IMR-90 (cell line): Measurements from ENCODE around the gene SORBS1. TPM values are rescaled to one million over a fixed set of nuclear protein-coding genes. Genes with fewer than 3 reads are reported as not detected.

Experiments used
- ATAC-seq: fragments of 200-7000 bp; cut with Tn5 transposase; 2 replicates; pipeline ENCODE4 v1.9.1; 2020; ENCODE audit warnings: low read depth, mild to moderate bottlenecking, moderate library complexity
- BruUV-seq: library from RNA; stranded (reverse); fragments of 400-500 nt; replicated peaks from 2 replicates; lab custom pipeline; 2021; lab: Mats Ljungman, UMichigan
- CTCF ChIA-PET: fragments of 300-600 bp; formaldehyde crosslinking; extraction: SDS; loops from one replicate; lab custom pipeline; 2021; ENCODE audit warnings: antibody characterized with exemption; lab: Yijun Ruan, JAX
- POLR2A ChIA-PET: fragments of 300-600 bp; sonication (Branson Sonifier 250); formaldehyde crosslinking; loops from one replicate; lab custom pipeline; 2022; ENCODE audit warnings: antibody characterized with exemption; ENCODE audit not compliant: unreplicated experiment; lab: Charles Lee
- DNase-seq: peaks from one replicate; pipeline ENCODE4 v3.0.0; 2013
- H2AFZ ChIP-seq: replicated peaks from 2 replicates; pipeline ENCODE3; 2013; ENCODE audit warnings: low read length, mild to moderate bottlenecking; ENCODE audit not compliant: poor library complexity
- H2AK5ac ChIP-seq: 2 replicates; pipeline ENCODE4 v1.6.1; 2013; ENCODE audit warnings: low read depth, low read length, inconsistent platforms
- H2AK9ac ChIP-seq: replicated peaks from 2 replicates; pipeline ENCODE3; 2013; ENCODE audit warnings: mild to moderate bottlenecking, low read depth, low read length, moderate library complexity; ENCODE audit not compliant: poor library complexity
- H2BK120ac ChIP-seq: 2 replicates; pipeline ENCODE4 v1.6.1; 2013; ENCODE audit warnings: low read depth, low read length, inconsistent platforms
- H2BK15ac ChIP-seq: 3 replicates; pipeline ENCODE4 v1.6.1; 2013; ENCODE audit warnings: low read depth, low read length, inconsistent platforms
- H2BK20ac ChIP-seq: 2 replicates; pipeline ENCODE4 v1.6.1; 2013; ENCODE audit warnings: low read depth, mild to moderate bottlenecking, inconsistent platforms, low read length, moderate library complexity
- H2BK5ac ChIP-seq: 2 replicates; pipeline ENCODE4 v1.6.1; 2013; ENCODE audit warnings: mild to moderate bottlenecking, low read depth, low read length, inconsistent platforms; ENCODE audit not compliant: poor library complexity, severe bottlenecking
- H3K14ac ChIP-seq: replicated peaks from 2 replicates; pipeline ENCODE4 v1.6.1; 2013; ENCODE audit warnings: low read depth, low read length, inconsistent platforms
- H3K18ac ChIP-seq: 2 replicates; pipeline ENCODE4 v1.6.1; 2013; ENCODE audit warnings: low read depth, low read length, control low read depth
- H3K23ac ChIP-seq: 2 replicates; pipeline ENCODE4 v1.6.1; 2013; ENCODE audit warnings: low read depth, low read length, inconsistent platforms
- H3K27ac ChIP-seq: 2 replicates; pipeline ENCODE4 v1.5.1; 2013; ENCODE audit warnings: mild to moderate bottlenecking, control low read depth, low read length; ENCODE audit not compliant: insufficient read depth
- H3K27me3 ChIP-seq: 2 replicates; pipeline ENCODE4 v1.6.1; 2013; ENCODE audit warnings: low read length; ENCODE audit not compliant: control insufficient read depth, insufficient read depth
- H3K36me3 ChIP-seq: 2 replicates; pipeline ENCODE4 v1.6.1; 2013; ENCODE audit warnings: low read length, mixed read lengths; ENCODE audit not compliant: control insufficient read depth, insufficient read depth
- H3K4ac ChIP-seq: 2 replicates; pipeline ENCODE4 v1.6.1; 2013; ENCODE audit warnings: low read depth, low read length, inconsistent platforms
- H3K4me1 ChIP-seq: 2 replicates; pipeline ENCODE4 v1.6.1; 2013; ENCODE audit warnings: low read length, mixed read lengths; ENCODE audit not compliant: control insufficient read depth, insufficient read depth
- H3K4me2 ChIP-seq: 2 replicates; pipeline ENCODE4 v1.6.1; 2013; ENCODE audit warnings: low read depth, mild to moderate bottlenecking, control low read depth, low read length, moderate library complexity
- H3K4me3 ChIP-seq: 2 replicates; pipeline ENCODE4 v1.5.1; 2013; ENCODE audit warnings: low read depth, mild to moderate bottlenecking, control low read depth, low read length, moderate library complexity; ENCODE audit not compliant: insufficient read depth
- H3K56ac ChIP-seq: 2 replicates; pipeline ENCODE4 v1.6.1; 2013; ENCODE audit warnings: low read length, inconsistent platforms; ENCODE audit not compliant: insufficient read depth; ENCODE audit errors: extremely low read depth
- H3K79me1 ChIP-seq, 2 experiments: 2 replicates each; pipeline ENCODE4 v1.6.1; 2013; ENCODE audit warnings: low read length in 2 of 2, inconsistent platforms in 1 of 2, low read depth in 1 of 2
- H3K9ac ChIP-seq: 2 replicates; pipeline ENCODE4 v1.6.1; 2013; ENCODE audit warnings: low read depth, low read length, control low read depth
- H3K9me1 ChIP-seq: 2 replicates; pipeline ENCODE4 v1.6.1; 2013; ENCODE audit warnings: low read length, inconsistent platforms; ENCODE audit not compliant: insufficient read depth
- H3K9me3 ChIP-seq: 2 replicates; pipeline ENCODE4 v1.6.1; 2013; ENCODE audit warnings: low read length; ENCODE audit not compliant: control insufficient read depth, insufficient read depth
- H4K20me1 ChIP-seq: 2 replicates; pipeline ENCODE4 v1.6.1; 2013; ENCODE audit warnings: low read length, inconsistent platforms; ENCODE audit not compliant: insufficient read depth
- H4K5ac ChIP-seq: 2 replicates; pipeline ENCODE4 v1.6.1; 2013; ENCODE audit warnings: mild to moderate bottlenecking, low read depth, low read length, control low read depth
- H4K8ac ChIP-seq, 2 experiments: 2 replicates each; pipeline ENCODE4 v1.6.1; 2013; ENCODE audit warnings: low read depth in 2 of 2, low read length in 2 of 2, control low read depth in 1 of 2, inconsistent platforms in 1 of 2
- H4K91ac ChIP-seq: 2 replicates; pipeline ENCODE4 v1.6.1; 2013; ENCODE audit warnings: low read depth, low read length, inconsistent platforms; ENCODE audit not compliant: insufficient read depth
- CEBPB ChIP-seq: IDR thresholded peaks from 2 replicates; pipeline ENCODE4 v1.6.1; 2012; ENCODE audit warnings: low read depth, low read length, improper control_type of control experiment
- FOS ChIP-seq: fragments of 150-350 bp; IDR thresholded peaks from 2 replicates; pipeline ENCODE4 v1.6.1; 2016; ENCODE audit warnings: low read depth, low read length
- MAFK ChIP-seq: IDR thresholded peaks from 2 replicates; pipeline ENCODE4 v1.6.1; 2012; ENCODE audit warnings: low read depth, low read length, improper control_type of control experiment
- NFE2L2 ChIP-seq: fragments of 150-350 bp; IDR thresholded peaks from 2 replicates; pipeline ENCODE4 v1.6.1; 2016; ENCODE audit warnings: low read depth, mild to moderate bottlenecking, low read length
- SMC3 ChIP-seq: fragments of 150-350 bp; IDR thresholded peaks from 2 replicates; pipeline ENCODE4 v1.6.1; 2016; ENCODE audit warnings: low read depth, mild to moderate bottlenecking, antibody characterized with exemption, low read length, moderate library complexity
- WGBS, 2 experiments: methylation state at CpG; one replicate each; pipeline versions ENCODE4 v1.1.5 to v1.1.7; 2013; ENCODE audit warnings: missing lambda C conversion rate in 2 of 2; ENCODE audit not compliant: insufficient read length in 1 of 2; ENCODE audit errors: extremely low coverage in 2 of 2; 5-methylcytosine and 5-hydroxymethylcytosine counted together
- dilution Hi-C: fragments of 300-500 bp; cut with HindIII; formaldehyde crosslinking; loops from one replicate; pipeline ENCODE4 v1.14.3; 2018; ENCODE audit warnings: low sequenced_read_pairs; ENCODE audit not compliant: unreplicated experiment
- in situ Hi-C: fragments of 300-500 bp; cut with MboI; formaldehyde crosslinking; loops from 3 replicates; pipeline ENCODE4 v1.14.3; 2019; ENCODE audit warnings: low sequenced_read_pairs, inconsistent platforms, mixed read lengths
- intact Hi-C: fragments of 100-400 bp; cut with micrococcal nuclease; formaldehyde crosslinking; loops from 2 replicates; pipeline ENCODE4 v1.10.0; 2022
- polyA plus RNA-seq, 3 experiments: library from polyadenylated mRNA; depleted of rRNA; stranded (reverse); fragments of >200 nt; gene quantifications; 2 replicates each; pipeline ENCODE4 v1.2.3, GENCODE V29; 2012; ENCODE audit warnings: low replicate concordance in 1 of 3
- total RNA-seq: library from RNA; depleted of rRNA; stranded (reverse); fragments of >200 nt; gene quantifications from 2 replicates; pipeline ENCODE4 v1.2.3, GENCODE V29; 2012

The SORBS1 gene
- total and polyA plus RNA-seq, 2 of the 4 experiments (the other 2 are of a cell fraction): 0.18 to 0.32 TPM

- H2BK120ac ChIP-seq: peak overlapping the region; percentile 12; the same call in 1 of the 2 replicates
- H4K8ac ChIP-seq: no peak overlapping the region
- peaks cover 7 to 77% of the 10 kb centered on the region in 2 experiments for H3K79me1 ChIP-seq
- no peak overlapping the region for H2AFZ ChIP-seq
- peaks cover 2% of the 10 kb centered on the region; the same call in 1 of the 2 replicates for H3K36me3 ChIP-seq
- ChIA-PET CTCF (interaction anchor here (2.4 kb wide), 1 partner anchor 36 kb away, joined by 9 read pairs; no protein-coding TSS in a partner anchor), POLR2A (no interaction called here)
- in situ Hi-C loops: no loop called here
- peak overlapping the region; percentile 51 for H3K18ac ChIP-seq
- no peak overlapping the region for H2AK9ac ChIP-seq
- TF ChIP-seq SMC3 (no peak), MAFK (peak; percentile 61), FOS (peak; percentile 82), NFE2L2 (peak; percentile 23; the same call in 1 of the 2 replicates), CEBPB (no peak)
- H3K23ac ChIP-seq: no peak overlapping the region
- no peak overlapping the region for H3K4me3 ChIP-seq
- DNase-seq (peak; percentile 81), ATAC-seq (peak; percentile 57)
- no peak overlapping the region for H3K4ac ChIP-seq
- H4K5ac ChIP-seq: no peak overlapping the region
- intact Hi-C loops: loop anchor here (1.0 to 5.0 kb wide), 3 partner anchors 8 to 83 kb away; no protein-coding TSS in a partner anchor
- no peak overlapping the region for H4K91ac ChIP-seq
- peaks cover 32% of the 10 kb centered on the region for H3K4me1 ChIP-seq
- H3K9ac ChIP-seq: no peak overlapping the region
- no peaks in the 10 kb centered on the region for H3K9me3 ChIP-seq
- H2BK5ac ChIP-seq: peak overlapping the region; percentile 86
- no peak overlapping the region for H2BK20ac ChIP-seq
- H3K27ac ChIP-seq: peak overlapping the region; percentile 89; the same call in 1 of the 2 replicates
- H2AK5ac ChIP-seq: no peak overlapping the region; the same call in 1 of the 2 replicates
- H3K56ac ChIP-seq: no peak overlapping the region
- no TSS peak for BruUV-seq
- peaks cover 26% of the 10 kb centered on the region for H3K9me1 ChIP-seq
- H3K27me3 ChIP-seq: no peaks in the 10 kb centered on the region
- peak overlapping the region; percentile 18; the same call in 1 of the 2 replicates for H3K4me2 ChIP-seq
- no peak overlapping the region for H3K14ac ChIP-seq
- 100% methylated on average over 1 of the region's 4 CpGs for WGBS, 2 experiments
- H4K20me1 ChIP-seq: peaks cover 73% of the 10 kb centered on the region
- no peak overlapping the region; the same call in 2 of the 3 replicates for H2BK15ac ChIP-seq
- dilution Hi-C loops: no loop called here
Measured at GRCh38 chr10:95279042-95279820, 281.9 kb downstream of the SORBS1 start.
